GM18498 (cell line): ENCODE results near the gene SYT5.

Source experiments
- ATAC-seq: cut with Tn5 transposase; IDR thresholded peaks from one replicate; pipeline ENCODE4 v1.9.1; 2021; ENCODE audit warnings: mild to moderate bottlenecking, moderate library complexity; ENCODE audit not compliant: unreplicated experiment

Gene SYT5

DNA sequence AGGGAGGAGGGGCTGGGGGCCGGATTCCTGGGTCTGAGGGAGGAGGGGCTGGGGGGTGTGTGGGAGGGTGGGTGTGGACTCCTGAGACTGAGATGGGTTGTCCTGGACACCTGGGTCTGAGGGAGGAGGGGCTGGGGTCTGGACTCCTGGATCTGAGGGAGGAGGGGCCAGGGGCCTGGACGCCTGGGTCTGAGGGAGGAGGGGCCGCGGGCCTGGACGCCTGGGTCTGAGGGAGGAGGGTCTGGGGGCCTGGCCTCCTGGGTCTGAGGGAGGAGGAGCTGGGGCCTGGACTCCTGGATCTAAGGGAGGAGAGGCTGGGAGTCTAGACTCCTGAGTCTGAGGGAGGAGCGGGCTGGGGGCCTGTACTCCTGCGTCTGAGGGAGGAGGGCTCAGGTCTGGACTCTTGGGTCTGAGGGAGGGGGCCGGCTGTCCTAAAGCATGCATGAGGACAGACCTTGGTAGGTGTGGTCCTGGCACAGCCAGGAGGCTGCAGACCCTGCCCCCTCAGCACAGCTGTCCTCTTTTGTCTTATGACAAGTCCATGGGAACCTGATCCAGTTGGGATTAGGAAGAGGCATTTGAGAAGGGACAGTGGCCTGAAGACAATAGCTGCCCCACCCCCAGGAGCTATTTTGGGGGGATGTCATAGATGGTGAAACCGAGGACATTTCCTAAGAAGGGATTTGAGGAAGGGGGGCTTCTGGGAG, 32.4 kb downstream of the SYT5 start:
- no peak for ATAC-seq

DNA sequence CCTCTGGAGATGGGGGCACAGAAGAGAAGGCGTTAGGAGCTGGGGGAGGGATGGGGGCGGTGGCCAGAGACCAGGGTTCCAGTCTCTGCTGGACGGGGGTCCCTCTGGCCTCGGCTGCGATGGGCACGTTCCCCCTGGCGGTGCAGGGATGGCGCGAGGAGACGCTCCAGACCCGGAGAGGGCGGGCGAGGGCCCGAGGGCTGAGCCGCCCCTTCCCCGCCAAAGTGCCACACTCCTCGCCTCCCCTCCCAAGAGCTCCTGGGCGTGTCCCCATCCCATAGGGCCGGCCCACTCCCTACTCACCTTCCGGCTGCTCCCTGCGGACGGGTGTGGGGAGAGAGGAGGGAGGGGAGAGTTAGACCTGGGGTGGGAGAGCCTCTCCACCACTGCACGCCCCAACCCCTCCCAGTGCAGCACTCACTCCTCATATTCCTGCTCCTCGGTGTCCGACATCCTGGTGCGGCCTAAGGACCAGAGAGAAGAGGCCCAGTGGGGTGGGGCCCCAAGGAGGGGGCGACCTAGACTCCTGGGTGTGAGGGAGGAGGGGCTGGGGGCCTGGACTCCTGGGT, 33.3 kb downstream of the SYT5 start:
- no peak for ATAC-seq

DNA sequence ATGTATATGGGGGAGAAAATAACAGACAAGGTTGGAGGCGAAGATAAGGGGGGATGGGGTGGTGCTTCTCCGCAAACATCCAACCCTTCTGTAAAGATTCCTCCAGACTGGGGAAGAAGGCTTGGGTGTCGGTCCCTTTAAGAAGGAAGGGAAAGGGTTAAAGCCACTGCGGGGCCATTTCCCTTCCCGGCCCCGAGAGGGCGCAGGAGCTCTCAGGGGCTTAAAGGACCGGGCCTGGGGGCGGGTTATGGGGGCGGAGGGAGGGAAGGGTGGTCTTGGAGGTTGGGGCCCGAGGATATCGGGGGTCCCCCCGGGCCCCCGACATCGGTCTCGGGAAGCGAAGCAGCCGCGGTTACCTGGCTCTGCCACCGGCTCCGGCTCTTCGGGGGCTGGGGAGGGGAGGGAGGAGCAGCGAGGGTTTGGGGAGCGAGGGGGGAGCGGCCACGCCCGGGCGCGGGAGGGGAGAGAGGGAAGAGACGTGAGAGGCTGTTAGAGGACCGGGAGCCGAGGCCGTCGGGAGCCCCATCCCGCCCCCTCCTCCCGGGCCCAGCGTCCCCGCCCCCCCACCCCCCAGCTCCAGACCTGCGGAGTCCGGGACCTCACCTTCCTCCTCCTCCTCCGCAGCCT, 33.9 kb downstream of the SYT5 start:
- no peak for ATAC-seq

DNA sequence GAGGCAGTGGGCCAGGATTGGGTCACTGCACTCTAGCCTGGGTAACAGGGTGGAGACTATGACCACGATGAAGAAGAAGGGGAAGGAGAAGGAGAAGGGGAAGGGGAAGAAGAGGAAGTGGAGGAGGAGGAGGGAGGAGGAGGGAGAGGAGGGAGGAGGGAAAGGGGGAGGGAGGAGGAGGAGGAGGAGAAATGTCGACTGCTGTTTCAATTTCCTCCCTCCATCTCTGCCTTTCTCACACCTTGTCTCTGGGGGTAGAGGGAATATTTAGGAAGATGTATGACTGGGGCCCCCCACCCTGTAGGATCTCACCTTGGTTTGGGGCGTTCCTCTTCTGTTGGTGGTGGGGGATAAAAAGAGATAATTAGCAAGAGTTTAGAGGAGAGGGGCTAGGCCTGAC, 34.9 kb downstream of the SYT5 start:
- no peak for ATAC-seq

DNA sequence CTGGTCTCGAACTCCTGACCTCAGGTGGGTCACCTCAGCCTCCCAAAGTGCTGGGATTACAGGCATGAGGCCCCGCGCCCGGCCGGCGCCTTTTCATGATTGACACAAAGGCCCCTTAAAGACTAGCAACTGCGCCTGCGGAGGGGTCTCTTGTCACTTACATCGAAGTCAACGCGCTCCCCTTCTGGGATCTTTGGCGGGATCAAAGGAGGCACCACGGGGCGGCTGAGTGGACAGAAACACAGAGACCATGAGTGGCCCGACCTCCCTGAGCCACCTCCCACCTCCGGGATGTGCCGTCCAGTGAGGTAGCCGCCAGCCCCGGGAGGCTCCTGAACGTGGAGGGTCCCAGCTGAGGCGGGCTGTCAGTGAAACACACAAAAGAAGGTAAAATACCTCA, 38.4 kb downstream of the SYT5 start:
- no peak for ATAC-seq

DNA sequence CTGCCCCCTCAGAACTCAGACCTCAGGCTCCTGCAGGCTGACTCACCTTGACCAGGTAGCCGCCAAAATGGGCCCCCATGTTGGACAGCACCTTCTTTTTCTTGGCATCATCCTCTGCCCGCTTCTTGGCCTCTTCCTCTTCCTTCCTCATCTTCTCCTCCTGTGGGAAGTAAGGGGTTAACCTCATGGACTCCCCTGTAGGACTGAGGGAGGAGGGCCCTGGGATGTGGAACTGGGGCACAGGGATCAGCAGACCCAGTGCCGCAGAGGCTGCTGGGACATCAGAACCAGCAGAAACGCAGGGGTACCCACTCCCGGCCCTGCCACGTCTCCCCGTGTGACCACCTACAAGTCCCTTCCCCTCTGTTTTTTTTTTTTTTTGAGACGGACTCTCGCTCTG, 42.2 kb downstream of the SYT5 start:
- no peak for ATAC-seq

DNA sequence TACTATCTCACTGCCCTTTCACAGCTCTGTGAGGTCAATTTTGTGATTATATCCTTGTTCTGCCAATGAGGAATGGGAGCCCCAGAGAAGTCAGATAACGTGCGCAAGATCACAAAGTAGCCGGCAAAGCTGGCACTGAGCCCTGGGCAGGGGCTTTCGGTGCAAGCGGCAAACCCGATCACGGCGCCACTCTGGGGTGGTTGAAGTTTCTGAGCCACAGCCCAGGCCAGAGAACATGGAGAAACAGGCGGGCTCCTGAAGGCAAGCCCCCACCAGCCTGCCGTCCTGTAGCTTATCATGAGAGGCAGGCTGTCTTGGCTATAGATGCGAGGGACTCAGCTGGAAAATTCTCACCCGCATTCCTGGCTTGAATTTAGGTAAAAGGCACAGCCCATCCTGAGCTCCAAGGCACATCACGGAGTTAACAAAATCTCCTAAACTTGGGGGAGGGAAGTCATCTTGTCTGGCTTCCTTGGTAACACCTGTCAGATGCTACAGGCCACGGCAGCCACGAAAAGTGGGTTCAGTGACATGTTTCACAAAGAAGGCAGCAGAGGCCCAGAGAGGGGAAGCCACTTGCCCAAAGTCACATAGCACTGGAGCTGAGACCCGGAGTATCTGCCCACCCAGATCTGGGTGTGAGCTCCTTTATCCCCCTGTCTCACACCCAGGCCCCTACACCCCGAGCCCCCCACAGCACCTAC, 43.5 kb downstream of the SYT5 start:
- ATAC-seq, result no peak

DNA sequence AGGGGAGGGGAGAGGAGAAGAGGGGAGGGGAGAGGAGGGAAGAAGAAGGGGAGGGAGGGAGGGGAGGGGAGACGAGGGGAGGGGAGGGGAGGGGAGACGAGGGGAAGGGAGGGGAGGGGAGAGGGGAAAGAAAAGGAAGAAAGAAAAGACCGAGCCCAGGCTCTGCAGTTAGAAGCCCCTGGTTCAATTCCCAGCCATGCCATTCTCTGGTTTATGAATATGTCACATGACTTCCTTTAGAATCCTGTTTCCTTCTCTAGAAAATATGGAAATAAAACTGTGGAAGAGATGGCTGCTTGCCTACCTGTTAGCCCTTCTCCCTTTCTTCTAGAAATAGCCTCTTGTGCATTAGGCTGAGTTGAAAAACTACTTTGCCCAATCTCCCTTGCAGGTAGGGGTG, 45.4 kb downstream of the SYT5 start:
- no peak for ATAC-seq

DNA sequence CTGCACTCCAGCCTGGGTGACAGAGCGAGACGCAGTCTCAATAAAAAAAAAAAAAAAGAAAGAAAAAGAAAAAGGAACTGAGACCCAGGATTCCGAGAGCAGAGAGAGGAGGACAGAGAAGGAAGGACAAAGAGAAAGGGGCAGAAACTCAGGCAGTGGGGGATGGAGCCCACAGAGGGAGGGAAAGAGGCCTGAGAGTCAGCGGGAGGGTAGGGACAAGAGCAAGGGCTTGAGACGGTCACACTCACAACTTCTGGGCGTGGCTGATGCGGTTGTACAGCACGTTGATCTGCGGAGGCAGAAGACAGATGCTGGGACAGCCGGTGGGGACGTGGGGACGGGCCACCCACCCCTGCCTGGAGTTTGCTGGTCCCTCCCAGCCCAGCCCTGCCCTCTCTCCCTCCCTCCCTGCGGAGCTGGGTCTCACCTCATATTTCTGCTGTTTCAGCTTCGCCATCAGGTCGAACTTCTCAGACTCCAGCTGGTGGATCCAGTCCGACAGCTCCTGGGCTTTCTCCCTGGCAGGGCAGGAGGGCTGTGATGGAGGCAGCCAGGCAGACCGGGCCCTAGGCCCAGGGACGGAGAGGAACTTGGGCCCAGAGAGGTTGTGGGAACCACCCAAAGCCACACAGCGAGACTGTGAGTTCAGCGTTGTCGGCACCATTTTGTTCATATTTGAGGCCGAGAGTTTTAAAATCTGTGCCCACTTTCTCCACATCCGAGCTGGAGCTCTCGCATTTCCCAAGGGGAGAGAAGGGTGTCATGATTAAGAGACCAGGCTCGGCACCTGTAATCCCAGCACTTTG, 46.2 kb downstream of the SYT5 start:
- no peak for ATAC-seq

DNA sequence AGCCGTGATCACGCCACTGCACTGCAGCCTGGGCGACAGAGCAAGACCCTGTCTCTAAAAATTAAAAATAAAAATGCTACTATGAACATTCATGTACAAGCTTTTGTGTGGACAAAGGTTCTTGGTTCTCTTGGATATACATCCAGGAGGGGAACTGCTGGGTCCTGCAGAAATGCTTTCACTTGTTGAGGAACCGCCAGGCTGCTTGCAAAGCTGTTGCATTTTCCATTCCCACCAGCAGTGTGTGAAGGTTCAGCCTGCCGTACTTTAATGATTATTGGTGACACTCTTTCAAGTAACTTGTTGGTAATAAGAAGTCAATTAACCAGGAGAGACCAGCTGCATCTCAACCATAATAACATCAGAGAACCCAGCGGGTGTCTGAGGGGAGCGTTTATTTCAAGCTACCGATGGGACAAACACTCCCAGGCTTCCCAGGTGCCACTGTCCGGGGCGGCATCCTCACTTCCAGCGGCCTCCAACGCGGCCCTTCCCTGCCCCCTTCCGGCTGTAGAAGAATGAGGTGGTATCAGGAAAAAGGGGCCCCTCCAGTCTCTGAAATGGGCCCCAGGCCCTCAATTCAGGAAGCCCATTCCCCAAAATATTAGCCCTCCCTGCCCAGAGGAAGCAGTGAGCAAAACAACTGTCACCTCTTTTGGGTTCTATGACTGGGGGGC, 47.5 kb downstream of the SYT5 start:
- no peak for ATAC-seq

DNA sequence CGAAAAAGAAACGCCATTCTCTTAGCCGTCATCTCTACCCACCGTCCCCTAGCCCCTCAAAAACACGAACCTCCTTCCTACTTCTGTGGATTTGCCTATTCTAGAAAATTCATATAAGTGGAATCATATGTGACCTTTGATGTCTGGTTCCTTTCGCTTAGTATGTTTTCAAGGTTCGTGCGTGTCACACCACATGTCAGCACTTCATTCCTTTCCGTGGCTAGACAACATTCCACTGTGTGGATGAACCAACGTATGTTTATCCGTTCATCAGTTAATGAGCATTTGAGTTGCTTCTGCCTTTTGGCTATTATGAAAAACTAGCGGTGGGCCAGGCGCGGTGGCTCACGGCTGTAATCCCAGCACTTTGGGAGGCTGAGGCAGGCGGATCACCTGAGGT, 48.7 kb downstream of the SYT5 start:
- no peak for ATAC-seq
